NCI-H2196 treated with DMSO at 0.1 percent for 48 hours (cell line): ENCODE results near the gene USP24.
"Not testable (repeated sequence)": the region's sequence is repeated elsewhere in the genome, so short reads cannot be mapped to it uniquely, and the experiment has no call there.

ENCODE experiments used
- DNase-seq: peaks from one replicate; lab custom pipeline; 2025; ENCODE audit not compliant: unreplicated experiment; lab: John Stamatoyannopoulos, UW

Gene USP24

GRCh38 chr1:55230659-55231058 lies 15.5 kb upstream of the USP24 start:
- no peak for DNase-seq

GRCh38 chr1:55229726-55230125 lies 14.6 kb upstream of the USP24 start:
- DNase-seq, result not testable (repeated sequence)

- no peak for DNase-seq
These were observed 10.1 kb upstream of the USP24 start for GRCh38 chr1:55225228-55225627.

GRCh38 chr1:55224729-55225128 lies 9.6 kb upstream of the USP24 start:
- DNase-seq, result no peak

GRCh38 chr1:55222152-55222551 lies 7.0 kb upstream of the USP24 start:
- DNase-seq, result no peak

- no peak for DNase-seq
These were observed 2.2 kb upstream of the USP24 start for GRCh38 chr1:55217226-55217986.

GRCh38 chr1:55216096-55216495 lies 932 bp upstream of the USP24 start:
- DNase-seq, result no peak

- DNase-seq, result no peak
These were observed 300 bp downstream of the USP24 start for GRCh38 chr1:55214934-55215193.

GRCh38 chr1:55214212-55214933 lies 791 bp downstream of the USP24 start:
- DNase-seq, result no peak

GRCh38 chr1:55213885-55214211 lies 1.3 kb downstream of the USP24 start:
- no peak for DNase-seq

- no peak for DNase-seq
These were observed 1.8 kb downstream of the USP24 start for GRCh38 chr1:55213151-55213884.

- DNase-seq, result no peak
These were observed 2.6 kb downstream of the USP24 start for GRCh38 chr1:55212349-55213150.

GRCh38 chr1:55211863-55212262 lies 3.3 kb downstream of the USP24 start:
- no peak for DNase-seq

- no peak for DNase-seq
These were observed 4.0 kb downstream of the USP24 start for GRCh38 chr1:55210990-55211801.

- DNase-seq, result no peak
These were observed 5.9 kb downstream of the USP24 start for GRCh38 chr1:55209247-55209646.

- no peak for DNase-seq
These were observed 9.0 kb downstream of the USP24 start for GRCh38 chr1:55206210-55206609.

- DNase-seq, result no peak
These were observed 10.2 kb downstream of the USP24 start for GRCh38 chr1:55204997-55205396.

GRCh38 chr1:55203064-55203463 lies 12.1 kb downstream of the USP24 start:
- DNase-seq, result no peak

- no peak for DNase-seq
These were observed 14.5 kb downstream of the USP24 start for GRCh38 chr1:55200667-55201066.

GRCh38 chr1:55199735-55200134 lies 15.4 kb downstream of the USP24 start:
- DNase-seq, result not testable (repeated sequence)

- DNase-seq, result no peak
These were observed 17.1 kb downstream of the USP24 start for GRCh38 chr1:55198044-55198443.
